Neural cell (in vitro differentiated cells): ENCODE data around the gene MIOS.

ENCODE experiments used
- EP300 ChIP-seq: fragments of 450-650 bp; conservative IDR thresholded peaks from 2 replicates; pipeline ENCODE4 v1.6.1; 2014; ENCODE audit warnings: antibody characterized with exemption, mild to moderate bottlenecking, moderate library complexity; ENCODE audit not compliant: poor library complexity, severe bottlenecking
- EZH2 ChIP-seq: fragments of 200-600, 300-800 bp; shearing (Covaris generic), sonication (generic); IDR thresholded peaks from 2 replicates; pipeline ENCODE4 v1.6.1; 2014; ENCODE audit warnings: antibody characterized with exemption, low read length, borderline replicate concordance, mild to moderate bottlenecking; ENCODE audit not compliant: insufficient read depth, poor library complexity, severe bottlenecking
- MXI1 ChIP-seq: fragments of 450-650 bp; conservative IDR thresholded peaks from 2 replicates; pipeline ENCODE4 v1.6.1; 2014; ENCODE audit warnings: antibody characterized with exemption, mild to moderate bottlenecking; ENCODE audit not compliant: poor library complexity, severe bottlenecking
- POLR2AphosphoS5 ChIP-seq: IDR thresholded peaks from 2 replicates; pipeline ENCODE4 v1.6.1; 2012
- RAD21 ChIP-seq: fragments of 450-650 bp; conservative IDR thresholded peaks from 2 replicates; pipeline ENCODE4 v1.6.1; 2014; ENCODE audit warnings: antibody characterized with exemption, mild to moderate bottlenecking, moderate library complexity
- SMC3 ChIP-seq: fragments of 450-650 bp; conservative IDR thresholded peaks from 2 replicates; pipeline ENCODE4 v1.6.1; 2014; ENCODE audit warnings: antibody characterized with exemption, mild to moderate bottlenecking, moderate library complexity; ENCODE audit not compliant: poor library complexity
- TAF1 ChIP-seq: IDR thresholded peaks from 2 replicates; pipeline ENCODE4 v1.6.1; 2012; ENCODE audit warnings: low read depth
- TF ChIP-seq, protein P1 (sequence below): fragments of 450-650 bp; IDR thresholded peaks from 2 replicates; pipeline ENCODE4 v1.5.1; 2014; ENCODE audit warnings: antibody characterized with exemption, mild to moderate bottlenecking, moderate library complexity; ENCODE audit not compliant: poor library complexity, severe bottlenecking
- TF ChIP-seq, protein P2 (sequence below): IDR thresholded peaks from 2 replicates; pipeline ENCODE4 v1.6.1; 2012; ENCODE audit warnings: borderline replicate concordance

DNA sequence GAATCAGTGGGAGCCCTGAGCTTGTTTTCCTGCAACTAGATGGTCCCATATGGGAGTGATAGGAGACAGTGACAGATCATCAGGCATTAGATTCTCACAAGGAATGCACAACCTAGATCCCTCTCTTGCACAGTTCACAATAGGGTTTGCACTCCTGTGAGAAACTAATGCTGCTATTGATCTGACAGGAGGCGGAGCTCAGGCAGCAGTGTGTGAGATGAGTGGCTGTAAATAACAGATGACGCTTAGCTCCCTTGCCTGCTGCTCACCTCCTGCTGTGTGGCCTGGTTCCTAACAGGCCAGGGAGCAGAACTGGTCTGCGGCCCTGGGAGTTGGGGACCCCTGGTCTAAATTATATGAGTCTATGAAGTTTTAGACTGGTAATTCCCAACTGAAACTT lies 3.9 kb downstream of the MIOS start:
- TF ChIP-seq, protein P1, sequence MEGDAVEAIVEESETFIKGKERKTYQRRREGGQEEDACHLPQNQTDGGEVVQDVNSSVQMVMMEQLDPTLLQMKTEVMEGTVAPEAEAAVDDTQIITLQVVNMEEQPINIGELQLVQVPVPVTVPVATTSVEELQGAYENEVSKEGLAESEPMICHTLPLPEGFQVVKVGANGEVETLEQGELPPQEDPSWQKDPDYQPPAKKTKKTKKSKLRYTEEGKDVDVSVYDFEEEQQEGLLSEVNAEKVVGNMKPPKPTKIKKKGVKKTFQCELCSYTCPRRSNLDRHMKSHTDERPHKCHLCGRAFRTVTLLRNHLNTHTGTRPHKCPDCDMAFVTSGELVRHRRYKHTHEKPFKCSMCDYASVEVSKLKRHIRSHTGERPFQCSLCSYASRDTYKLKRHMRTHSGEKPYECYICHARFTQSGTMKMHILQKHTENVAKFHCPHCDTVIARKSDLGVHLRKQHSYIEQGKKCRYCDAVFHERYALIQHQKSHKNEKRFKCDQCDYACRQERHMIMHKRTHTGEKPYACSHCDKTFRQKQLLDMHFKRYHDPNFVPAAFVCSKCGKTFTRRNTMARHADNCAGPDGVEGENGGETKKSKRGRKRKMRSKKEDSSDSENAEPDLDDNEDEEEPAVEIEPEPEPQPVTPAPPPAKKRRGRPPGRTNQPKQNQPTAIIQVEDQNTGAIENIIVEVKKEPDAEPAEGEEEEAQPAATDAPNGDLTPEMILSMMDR = no peak
- no peak for TF ChIP-seq EP300
- no peak for TF ChIP-seq POLR2AphosphoS5
- TF ChIP-seq, protein P2, sequence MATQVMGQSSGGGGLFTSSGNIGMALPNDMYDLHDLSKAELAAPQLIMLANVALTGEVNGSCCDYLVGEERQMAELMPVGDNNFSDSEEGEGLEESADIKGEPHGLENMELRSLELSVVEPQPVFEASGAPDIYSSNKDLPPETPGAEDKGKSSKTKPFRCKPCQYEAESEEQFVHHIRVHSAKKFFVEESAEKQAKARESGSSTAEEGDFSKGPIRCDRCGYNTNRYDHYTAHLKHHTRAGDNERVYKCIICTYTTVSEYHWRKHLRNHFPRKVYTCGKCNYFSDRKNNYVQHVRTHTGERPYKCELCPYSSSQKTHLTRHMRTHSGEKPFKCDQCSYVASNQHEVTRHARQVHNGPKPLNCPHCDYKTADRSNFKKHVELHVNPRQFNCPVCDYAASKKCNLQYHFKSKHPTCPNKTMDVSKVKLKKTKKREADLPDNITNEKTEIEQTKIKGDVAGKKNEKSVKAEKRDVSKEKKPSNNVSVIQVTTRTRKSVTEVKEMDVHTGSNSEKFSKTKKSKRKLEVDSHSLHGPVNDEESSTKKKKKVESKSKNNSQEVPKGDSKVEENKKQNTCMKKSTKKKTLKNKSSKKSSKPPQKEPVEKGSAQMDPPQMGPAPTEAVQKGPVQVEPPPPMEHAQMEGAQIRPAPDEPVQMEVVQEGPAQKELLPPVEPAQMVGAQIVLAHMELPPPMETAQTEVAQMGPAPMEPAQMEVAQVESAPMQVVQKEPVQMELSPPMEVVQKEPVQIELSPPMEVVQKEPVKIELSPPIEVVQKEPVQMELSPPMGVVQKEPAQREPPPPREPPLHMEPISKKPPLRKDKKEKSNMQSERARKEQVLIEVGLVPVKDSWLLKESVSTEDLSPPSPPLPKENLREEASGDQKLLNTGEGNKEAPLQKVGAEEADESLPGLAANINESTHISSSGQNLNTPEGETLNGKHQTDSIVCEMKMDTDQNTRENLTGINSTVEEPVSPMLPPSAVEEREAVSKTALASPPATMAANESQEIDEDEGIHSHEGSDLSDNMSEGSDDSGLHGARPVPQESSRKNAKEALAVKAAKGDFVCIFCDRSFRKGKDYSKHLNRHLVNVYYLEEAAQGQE = no peak
- TF ChIP-seq TAF1 = no peak
- TF ChIP-seq MXI1 = no peak
- no peak for TF ChIP-seq RAD21
- no peak for TF ChIP-seq EZH2
- no peak for TF ChIP-seq SMC3
